ELF-1 (cell line): Measurements from ENCODE around the gene TADA3.
"Not testable (repeated sequence)": the region's sequence is repeated elsewhere in the genome, so short reads cannot be mapped to it uniquely, and the experiment has no call there.

Source experiments
- DNase-seq: peaks from one replicate; pipeline ENCODE4 v3.0.0-alpha.2; 2016; ENCODE audit warnings: low read depth, low spot score

The TADA3 gene

DNA sequence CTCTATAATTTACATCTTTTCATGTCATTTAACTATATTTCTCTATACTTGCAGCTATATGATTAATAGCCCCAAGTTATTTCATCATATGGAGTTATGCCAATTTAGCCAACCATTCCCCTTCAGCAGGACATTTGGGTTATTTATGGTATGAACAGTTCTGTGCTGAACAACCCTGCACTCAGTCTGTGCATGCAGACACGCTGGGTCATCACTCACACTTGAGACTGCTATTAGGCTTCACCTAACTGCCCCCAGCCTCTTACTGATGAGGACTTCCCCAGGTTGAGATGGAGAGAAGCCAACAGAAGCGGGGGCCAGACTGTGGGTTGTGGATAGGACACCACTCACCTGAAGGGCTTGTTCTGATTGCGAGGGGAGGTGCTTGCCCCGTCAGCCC is 7.3 kb downstream of the TADA3 start:
- no peak for DNase-seq

DNA sequence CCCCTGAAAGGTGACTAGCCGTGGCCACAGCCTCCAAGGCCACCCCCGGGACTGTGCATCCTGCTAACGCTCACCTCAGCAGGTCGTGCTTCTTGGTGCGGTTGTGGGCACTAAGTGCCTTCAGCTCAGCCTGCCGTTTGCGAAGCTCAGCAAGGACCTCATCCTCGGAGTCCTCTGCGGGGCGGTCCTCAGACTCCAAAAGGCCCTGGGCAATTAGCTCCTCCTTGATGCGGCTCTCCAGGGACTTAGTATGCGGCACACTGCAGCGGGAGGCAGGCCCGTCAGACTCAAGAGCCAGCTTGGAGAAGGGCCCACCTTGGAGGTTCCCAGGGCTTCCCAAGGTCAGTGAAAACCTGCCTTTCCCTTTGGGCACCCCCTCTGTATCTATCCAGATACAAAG is 8.3 kb downstream of the TADA3 start:
- DNase-seq, result peak; percentile 37

DNA sequence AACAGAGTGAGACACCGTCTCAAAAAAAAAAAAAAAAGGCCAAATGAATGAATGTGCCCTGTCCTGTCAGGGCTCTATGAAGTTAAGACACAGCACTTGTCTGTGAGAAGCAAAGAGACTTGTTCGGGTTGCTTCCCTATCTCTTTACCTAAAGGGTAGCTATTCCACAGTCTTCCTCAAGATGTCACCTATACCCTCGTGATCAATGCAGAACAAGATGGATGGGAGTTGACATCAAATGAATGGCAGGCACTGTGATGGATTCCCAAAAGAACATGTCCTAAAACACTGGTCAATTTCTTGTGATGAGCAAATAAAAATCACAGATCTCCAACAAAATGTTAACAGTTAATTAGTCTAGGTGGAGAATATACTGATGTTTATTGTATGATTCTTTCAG is 9.5 kb downstream of the TADA3 start:
- DNase-seq, result no peak

DNA sequence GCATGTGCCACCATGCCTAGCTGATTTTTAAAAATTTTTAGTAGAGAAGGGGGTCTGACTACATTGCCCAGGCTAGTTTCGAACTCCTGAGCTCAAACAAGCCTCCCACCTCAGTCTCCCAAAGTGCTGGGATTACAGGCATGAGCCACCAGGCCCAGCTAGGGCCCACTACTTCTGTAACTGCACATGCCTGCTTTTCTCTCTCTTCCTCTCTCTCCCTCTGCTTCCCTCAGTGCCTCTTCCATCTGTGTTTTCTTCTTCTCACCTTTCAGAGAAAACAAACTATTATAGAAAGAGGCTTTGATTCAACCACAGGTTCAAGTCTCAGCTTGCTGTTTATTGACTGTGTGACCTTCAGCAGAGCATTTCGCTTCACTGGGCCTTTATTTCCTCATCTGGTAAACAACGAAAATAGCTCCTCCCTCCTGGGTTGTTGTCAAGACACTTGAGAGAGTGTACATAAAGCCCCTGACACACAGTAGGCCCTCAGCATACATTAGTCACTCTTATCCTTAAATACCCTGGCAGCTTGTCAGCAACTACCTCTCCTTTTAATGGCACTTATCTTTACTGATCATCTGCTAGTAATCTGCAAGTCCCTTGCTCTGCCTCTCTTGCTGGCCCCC is 10.2 kb downstream of the TADA3 start:
- DNase-seq, result no peak

- no peak for DNase-seq
Observed at GRCh38 chr3:9781551-9781950, 10.7 kb downstream of the TADA3 start.

GRCh38 chr3:9780910-9781309 is 11.4 kb downstream of the TADA3 start:
- DNase-seq, result no peak

DNA sequence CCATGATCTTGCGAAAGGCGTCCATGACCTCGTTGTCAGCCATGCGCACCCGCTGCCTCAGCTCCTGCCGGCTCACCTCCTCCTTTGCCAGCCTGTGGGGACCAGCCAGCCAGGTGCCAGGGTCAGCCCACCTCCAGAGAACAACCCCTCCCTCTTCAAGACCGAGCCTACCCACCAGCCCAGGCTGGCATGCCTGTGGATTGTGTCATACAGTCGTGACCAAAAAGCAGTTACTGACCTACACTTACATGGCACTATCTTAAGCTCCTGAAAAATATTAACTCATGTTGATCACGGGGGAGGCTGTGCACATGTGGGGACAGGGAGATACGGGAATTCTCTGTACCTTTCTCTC is 11.8 kb downstream of the TADA3 start:
- DNase-seq, result no peak

DNA sequence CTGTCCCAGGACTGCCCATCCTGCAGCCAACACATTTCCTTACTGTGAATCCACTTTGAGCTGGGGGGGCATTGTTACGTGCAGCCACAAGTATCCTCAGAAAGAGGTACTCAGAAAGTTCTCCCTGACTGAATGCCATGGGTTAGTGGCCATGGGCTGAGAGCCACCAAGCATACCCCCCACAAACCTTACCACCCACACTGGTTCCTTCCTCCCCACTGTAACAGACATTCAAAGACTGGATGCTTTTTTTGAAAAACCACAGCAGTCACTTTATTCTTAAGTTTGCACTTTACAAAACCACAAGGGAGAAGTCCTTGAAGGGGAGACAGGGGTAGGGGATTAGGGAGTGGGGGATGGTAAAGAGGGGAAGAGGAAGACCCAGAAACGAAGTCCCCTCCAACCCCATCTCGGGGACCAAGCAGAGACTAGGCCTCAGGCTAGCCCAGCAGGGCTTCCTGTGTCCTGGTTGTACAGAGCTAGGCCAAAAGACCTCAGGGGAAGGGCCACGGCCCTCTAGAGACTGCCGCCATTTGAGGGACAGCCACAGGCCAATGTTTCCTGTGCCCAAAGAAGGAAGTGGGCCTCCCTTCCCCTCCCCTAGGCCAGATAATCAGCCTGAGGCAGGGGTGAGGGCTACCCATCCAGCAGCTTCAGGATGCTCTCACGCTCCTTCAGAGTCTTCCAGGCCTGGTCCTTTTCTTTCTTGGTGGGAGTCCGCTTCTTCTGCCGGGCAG is 12.4 kb downstream of the TADA3 start:
- no peak for DNase-seq

DNA sequence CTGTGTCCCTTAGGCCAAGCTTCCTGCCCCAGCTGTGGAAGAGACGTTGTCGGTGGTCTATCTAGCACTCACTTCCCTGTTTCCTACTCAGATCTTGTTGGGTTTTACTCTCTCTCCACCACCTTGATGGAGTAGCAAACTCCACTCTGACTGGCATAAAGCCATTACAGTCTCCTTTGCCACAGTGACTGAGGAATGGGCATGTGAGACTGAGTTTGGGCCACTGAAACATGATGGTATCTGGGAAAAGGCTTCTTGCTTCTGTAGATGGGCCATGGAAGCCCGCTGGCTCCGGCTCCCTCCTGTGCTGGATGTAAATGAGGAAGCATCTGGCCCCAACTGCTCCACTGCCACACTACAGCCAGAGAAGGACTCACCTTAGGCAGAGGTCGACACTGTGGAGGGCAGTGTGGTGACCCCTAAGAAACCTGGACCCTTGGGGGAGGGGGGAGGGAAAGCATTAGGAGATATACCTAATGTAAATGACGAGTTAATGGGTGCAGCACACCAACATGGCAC is 13.1 kb downstream of the TADA3 start:
- DNase-seq, result no peak

DNA sequence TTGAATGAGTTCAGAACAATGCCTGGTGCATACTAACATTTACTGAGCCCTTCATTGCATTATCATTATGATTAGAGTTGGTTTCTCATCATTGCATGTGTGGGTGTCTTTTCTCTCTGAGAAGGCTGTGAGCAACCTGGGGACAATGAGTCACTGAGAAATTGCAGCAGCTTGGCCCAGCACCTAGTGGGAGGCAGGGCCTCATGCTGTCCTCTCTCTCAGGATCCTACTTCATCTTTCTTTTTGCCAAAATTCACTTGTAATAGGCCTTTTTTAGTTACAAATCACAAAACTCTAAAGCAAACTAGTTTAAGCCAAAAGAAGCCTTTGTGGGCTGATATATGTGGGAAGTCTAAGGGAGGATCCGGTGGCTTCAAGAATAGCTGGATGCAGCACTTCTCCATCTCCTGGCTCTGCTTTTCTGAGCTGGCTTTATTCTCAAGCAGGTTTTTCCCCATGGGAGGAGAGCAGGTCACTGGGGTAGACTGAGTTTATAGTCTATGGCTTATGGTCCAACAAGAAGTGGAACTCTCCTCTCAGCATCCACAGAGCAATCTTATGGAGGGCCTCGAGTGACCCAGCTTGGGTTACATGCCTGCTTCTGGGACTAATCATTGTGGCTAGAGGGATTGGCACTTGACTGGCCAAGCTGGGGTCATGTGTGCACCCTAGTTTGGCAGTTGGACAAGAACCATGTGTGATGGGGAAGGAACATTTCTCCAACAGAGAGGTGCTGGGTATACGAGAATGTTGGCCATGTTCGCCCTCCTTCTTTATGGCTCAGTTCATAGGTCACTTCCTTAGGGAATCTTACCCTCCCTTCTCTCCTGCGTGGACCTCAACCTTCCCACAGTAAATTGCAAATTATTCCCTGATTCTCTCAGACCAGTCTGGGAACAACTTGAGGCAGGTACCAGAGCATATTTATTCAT is 13.9 kb downstream of the TADA3 start:
- DNase-seq, result no peak

DNA sequence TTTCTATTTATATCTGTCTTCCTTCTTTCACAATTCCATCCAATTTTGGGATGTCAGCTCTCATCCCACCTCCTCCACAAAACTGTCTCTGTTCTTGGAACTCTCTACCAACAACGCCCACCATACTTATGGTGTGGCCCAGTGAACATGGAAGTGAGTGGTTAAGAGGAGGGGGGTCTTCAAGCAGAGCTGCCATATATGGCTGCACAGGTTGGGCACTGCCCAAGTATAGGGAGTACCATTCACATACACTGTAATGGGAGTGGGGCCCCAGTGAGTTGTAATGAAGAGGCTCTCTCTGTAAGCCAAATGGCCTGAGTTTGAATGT is 14.6 kb downstream of the TADA3 start:
- DNase-seq, result no peak

DNA sequence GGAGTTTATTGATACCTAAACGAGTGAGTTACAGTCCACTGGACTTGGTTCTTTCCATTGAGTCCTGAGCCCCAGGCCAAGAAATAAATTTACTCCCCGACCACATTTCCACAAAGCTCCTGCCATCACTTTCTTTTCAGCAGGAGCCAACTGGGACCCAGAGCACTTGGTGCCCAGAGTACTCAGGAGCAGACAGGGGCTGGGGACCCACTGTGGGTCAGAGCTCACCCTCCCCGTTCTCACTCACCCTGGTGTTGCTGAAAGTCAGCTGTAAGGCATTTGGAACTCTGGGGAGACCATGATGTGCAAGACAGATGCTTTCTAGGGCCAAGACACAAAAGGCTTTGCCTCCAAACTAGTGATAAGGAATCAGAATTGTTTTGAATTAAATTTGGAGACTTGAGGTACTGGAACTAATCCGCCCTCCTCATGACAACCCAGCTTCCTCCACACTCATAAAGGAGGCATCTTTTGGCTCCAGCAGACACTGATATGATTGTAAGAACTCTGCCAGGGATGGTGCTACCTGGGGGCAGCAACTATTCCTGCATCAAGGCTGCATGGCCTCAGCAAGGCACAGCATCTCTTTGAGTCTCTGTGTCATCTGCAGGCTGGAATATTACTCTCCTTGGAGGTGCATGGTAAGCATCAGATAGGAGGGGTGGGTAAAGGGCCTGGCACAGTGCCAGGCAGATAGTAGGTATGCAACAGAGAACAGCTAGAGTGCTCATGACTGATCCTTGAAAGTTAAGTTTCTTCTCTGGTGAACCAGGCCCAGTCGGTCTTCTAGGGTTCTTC is 15.2 kb downstream of the TADA3 start:
- no peak for DNase-seq

DNA sequence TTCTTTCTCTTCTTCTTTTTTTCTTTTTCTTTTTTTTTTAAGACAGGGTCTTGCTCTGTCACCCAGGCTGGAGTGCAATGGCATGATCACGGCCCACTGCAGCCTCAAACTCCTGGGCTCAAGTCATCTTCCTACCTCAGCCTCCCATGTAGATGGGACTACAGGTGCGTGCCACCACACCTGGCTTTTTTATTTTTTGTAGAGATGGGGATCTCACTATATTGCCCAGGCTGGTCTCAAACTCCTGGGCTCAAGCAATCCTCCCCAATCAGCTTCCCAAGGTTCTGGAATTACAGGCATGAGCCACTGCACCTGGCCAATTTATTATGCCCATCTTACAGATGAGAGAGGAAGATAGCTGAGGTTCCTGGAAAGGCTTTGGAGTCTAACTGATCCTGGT is 21.3 kb downstream of the TADA3 start:
- DNase-seq, result not testable (repeated sequence)

DNA sequence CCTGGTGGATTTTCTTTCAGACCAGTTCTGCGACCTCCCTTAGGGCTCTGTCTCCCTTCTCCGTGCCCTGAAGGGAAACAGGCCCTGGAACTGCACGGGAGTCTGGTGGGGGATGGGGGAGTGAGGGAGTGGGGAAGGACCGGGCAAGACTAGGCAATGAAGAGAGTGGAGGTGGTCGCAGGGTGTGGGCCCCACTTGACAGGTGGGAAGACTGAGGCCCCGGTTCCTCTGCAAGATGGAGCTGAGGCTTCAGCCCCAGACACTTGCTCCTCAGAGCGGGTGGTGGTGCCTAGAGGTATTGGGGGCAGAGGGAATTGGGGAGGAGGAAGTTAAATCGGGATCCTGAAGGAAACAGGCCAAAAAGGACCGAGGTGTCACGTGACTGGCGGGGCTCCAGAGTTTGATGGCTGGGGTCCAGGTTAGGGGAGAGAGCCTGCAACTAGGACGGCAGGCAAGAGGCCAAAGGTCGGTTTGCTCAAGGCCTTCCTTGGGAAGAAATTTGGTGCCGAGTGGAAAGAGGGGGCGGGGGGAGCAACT is 21.9 kb downstream of the TADA3 start:
- no peak for DNase-seq

DNA sequence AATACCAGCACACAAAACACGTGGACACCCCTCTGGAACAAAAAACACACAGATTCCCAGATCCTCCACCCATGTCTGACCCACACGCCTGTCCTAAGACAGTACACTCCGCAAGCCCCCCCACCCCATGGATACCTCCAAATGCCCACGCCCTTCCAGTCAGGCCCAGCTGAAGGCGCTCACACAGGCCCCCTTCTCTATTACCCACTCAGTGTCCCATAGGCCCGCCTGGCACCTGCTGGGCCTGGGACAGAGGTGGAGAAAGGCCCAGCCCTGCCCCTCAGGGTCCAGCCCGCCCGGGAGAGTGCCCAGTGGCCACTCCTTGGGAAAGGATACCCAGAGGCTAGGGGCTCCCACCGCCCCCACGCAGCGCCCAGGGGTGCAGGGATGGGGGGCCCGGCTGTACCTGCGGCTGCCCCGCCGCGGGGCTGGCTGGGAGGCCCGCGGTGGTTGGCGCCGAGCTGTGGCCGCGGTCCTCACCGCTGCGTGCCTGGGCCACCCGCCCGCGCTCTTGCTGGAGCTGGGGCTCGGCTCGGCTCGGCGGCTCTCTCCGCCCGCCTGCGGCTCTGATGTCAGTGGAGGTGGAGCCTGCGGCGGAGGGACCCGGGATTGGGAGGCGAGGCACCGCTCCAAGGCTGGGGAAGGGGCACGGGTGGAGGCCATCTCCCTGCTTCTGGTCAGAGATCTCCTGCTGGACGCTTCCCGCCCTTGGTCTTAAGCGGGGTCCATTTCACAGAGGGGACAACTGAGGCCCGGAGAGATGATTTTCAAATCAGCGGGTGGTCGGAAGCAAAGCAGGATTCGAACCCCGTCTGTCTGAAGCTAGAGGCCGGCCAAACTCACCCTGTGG is 22.6 kb downstream of the TADA3 start, which contains the start of gene CAMK1:
Gene CAMK1, minus strand, starts transcription at position 522 of the 850 bp plus-strand sequence. CDS start 2,198 bp downstream, outside the sequence.
- DNase-seq, result peak; percentile 73

DNA sequence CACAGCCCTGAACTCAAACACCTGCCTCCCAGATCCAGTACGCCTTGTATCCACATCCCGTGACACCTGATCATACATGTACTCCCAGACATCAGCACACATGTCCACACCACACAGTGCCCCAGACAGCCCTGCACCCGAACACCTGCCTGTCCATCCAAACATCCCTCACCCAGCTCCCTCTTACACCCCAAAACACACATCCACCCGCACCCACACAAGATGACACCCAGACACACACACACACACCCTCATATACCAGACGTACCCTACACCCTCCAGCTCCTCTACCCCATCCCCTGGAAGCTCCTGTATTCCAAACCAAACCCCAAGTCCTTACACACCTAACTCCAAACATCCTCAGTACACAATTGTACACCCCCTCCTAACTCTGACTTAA is 23.3 kb downstream of the TADA3 start:
- no peak for DNase-seq

- no peak for DNase-seq
Observed at GRCh38 chr3:9768141-9768775, 24.0 kb downstream of the TADA3 start.

DNA sequence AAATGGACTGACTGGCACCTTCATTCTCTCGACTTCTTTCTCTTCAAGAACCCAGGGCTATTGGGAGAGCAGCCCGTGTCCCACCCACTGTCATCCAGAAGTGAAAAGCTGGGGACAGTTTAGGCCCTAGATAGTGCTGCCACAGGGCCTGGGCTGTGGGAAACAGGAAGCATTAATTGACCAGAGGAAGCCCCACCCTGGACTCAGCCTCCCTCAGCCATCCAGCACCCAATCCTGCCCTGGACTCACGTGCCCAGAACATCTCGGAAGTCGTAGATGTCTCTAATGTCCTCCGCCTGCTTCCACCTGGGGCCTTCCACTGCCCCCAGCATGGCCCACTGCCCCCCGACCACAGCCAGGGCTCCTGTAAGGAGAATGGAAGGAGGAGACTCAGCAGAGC is 24.9 kb downstream of the TADA3 start:
- DNase-seq, result no peak

GRCh38 chr3:9765865-9766264 is 26.4 kb downstream of the TADA3 start:
- DNase-seq, result peak; percentile 52

GRCh38 chr3:9762871-9763270 is 29.4 kb downstream of the TADA3 start:
- DNase-seq, result no peak
